ENCODE data around the gene UST. TPM values are rescaled to one million over a fixed set of nuclear protein-coding genes. Genes with fewer than 3 reads are reported as not detected.

The UST gene
- total RNA-seq, 2 experiments from 2014 or later, result 1.4 to 4.1 TPM

DNA sequence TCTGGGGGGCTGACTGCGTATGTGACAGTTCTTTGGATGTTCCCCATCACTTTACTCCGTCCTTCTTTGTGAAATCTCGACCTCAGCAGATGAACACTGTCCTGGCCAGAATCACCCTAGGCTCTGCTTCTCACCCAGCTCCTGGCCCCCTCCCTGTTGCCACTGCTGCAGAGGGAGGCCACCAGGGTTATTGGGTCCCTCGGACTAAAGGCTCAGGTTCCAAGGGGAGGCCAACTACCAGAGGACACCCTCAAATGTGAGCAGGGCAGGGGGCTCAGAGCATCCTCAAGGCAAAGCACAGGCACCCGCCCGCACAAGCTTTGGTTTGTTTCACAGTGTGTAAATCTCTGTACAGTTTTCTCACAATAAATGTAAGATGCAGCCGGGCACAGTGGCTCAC is 269.9 kb downstream of the UST start:
- intact Hi-C loops (cut with micrococcal nuclease; ENCODE audit: unreplicated experiment), result no loop called here
- Histone ChIP-seq H3K79me2 (ENCODE audit: insufficient read depth, low read depth, low read length) (no peaks in the 10 kb centered on the region), H3K9me3 (ENCODE audit: low read length) (no peaks in the 10 kb centered on the region), H3K27ac (ENCODE audit: low read depth, low read length, poor library complexity, severe bottlenecking) (no peak overlapping the region), H2AFZ (ENCODE audit: low read length) (no peak overlapping the region), H3K36me3 (ENCODE audit: insufficient read depth, low read length) (no peaks in the 10 kb centered on the region), H3K4me1 (ENCODE audit: insufficient read depth, low read length, poor library complexity, severe bottlenecking) (no peaks in the 10 kb centered on the region), H4K20me1 (ENCODE audit: insufficient read depth, low read length) (no peaks in the 10 kb centered on the region), H3K4me3 (ENCODE audit: low read depth, low read length, poor library complexity, severe bottlenecking) (no peak overlapping the region), H3K4me2 (ENCODE audit: low read length) (no peak overlapping the region), H3K9me2 (ENCODE audit: insufficient read depth, low read length) (no peaks in the 10 kb centered on the region)
- TF ChIP-seq EZH2phosphoT487 (IDR thresholded peaks at IDR 0.05; ENCODE audit: borderline replicate concordance, low read depth, low read length), result no peak
- TF ChIP-seq, protein P1, sequence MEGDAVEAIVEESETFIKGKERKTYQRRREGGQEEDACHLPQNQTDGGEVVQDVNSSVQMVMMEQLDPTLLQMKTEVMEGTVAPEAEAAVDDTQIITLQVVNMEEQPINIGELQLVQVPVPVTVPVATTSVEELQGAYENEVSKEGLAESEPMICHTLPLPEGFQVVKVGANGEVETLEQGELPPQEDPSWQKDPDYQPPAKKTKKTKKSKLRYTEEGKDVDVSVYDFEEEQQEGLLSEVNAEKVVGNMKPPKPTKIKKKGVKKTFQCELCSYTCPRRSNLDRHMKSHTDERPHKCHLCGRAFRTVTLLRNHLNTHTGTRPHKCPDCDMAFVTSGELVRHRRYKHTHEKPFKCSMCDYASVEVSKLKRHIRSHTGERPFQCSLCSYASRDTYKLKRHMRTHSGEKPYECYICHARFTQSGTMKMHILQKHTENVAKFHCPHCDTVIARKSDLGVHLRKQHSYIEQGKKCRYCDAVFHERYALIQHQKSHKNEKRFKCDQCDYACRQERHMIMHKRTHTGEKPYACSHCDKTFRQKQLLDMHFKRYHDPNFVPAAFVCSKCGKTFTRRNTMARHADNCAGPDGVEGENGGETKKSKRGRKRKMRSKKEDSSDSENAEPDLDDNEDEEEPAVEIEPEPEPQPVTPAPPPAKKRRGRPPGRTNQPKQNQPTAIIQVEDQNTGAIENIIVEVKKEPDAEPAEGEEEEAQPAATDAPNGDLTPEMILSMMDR (conservative IDR thresholded peaks at IDR 0.05; ENCODE audit: low read length), result no peak
- ChIA-PET POLR2A (interaction anchor here (0.7 kb wide), 1 partner anchor 79 kb away, joined by 3 read pairs; no protein-coding TSS in a partner anchor), CTCF (ENCODE audit: unreplicated experiment) (interaction anchor here (0.6 kb wide), 1 partner anchor 178 kb away, joined by 3 read pairs; no protein-coding TSS in a partner anchor)
- no peak for DNase-seq (ENCODE audit: low spot score)
- BruUV-seq (replicated peaks), result no TSS peak

GRCh38 chr6:149020319-149020718 is 273.5 kb downstream of the UST start:
- no TSS peak for BruUV-seq (replicated peaks)
- H2AFZ ChIP-seq (ENCODE audit: low read length), result no peak overlapping the region
- H3K4me2 ChIP-seq (ENCODE audit: low read length), result no peak overlapping the region
- CTCF ChIA-PET (ENCODE audit: unreplicated experiment), result no interaction called here
- no peaks in the 10 kb centered on the region for H3K9me3 ChIP-seq (ENCODE audit: low read length)
- no peaks in the 10 kb centered on the region for H3K79me2 ChIP-seq (ENCODE audit: insufficient read depth, low read depth, low read length)
- no peak for DNase-seq (ENCODE audit: low spot score)
- no peaks in the 10 kb centered on the region for H4K20me1 ChIP-seq (ENCODE audit: insufficient read depth, low read length)
- no peak overlapping the region for H3K4me3 ChIP-seq (ENCODE audit: low read depth, low read length, poor library complexity, severe bottlenecking)
- H3K9me2 ChIP-seq (ENCODE audit: insufficient read depth, low read length), result no peaks in the 10 kb centered on the region
- intact Hi-C loops (cut with micrococcal nuclease; ENCODE audit: unreplicated experiment), result loop anchor here (10.0 kb wide), 1 partner anchor 144 kb away; no protein-coding TSS in a partner anchor
- POLR2A ChIA-PET, result interaction anchor here (0.7 kb wide), 1 partner anchor 280 kb away, joined by 3 read pairs; no protein-coding TSS in a partner anchor
- no peak overlapping the region for H3K27ac ChIP-seq (ENCODE audit: low read depth, low read length, poor library complexity, severe bottlenecking)
- TF ChIP-seq EZH2phosphoT487 (IDR thresholded peaks at IDR 0.05; ENCODE audit: borderline replicate concordance, low read depth, low read length), result no peak
- TF ChIP-seq, protein P1 (conservative IDR thresholded peaks at IDR 0.05; ENCODE audit: low read length), result no peak
- H3K36me3 ChIP-seq (ENCODE audit: insufficient read depth, low read length), result no peaks in the 10 kb centered on the region
- H3K4me1 ChIP-seq (ENCODE audit: insufficient read depth, low read length, poor library complexity, severe bottlenecking), result no peaks in the 10 kb centered on the region

GRCh38 chr6:149024361-149024760 is 277.5 kb downstream of the UST start:
- no peaks in the 10 kb centered on the region for H3K4me1 ChIP-seq (ENCODE audit: insufficient read depth, low read length, poor library complexity, severe bottlenecking)
- POLR2A ChIA-PET, result interaction anchor here (0.8 to 1.2 kb wide), 2 partner anchors 11 to 396 kb away, joined by 3 read pairs; no protein-coding TSS in a partner anchor
- no peaks in the 10 kb centered on the region for H3K9me3 ChIP-seq (ENCODE audit: low read length)
- CTCF ChIA-PET (ENCODE audit: unreplicated experiment), result no interaction called here
- H4K20me1 ChIP-seq (ENCODE audit: insufficient read depth, low read length), result no peaks in the 10 kb centered on the region
- H3K4me2 ChIP-seq (ENCODE audit: low read length), result no peak overlapping the region
- TF ChIP-seq, protein P1 (conservative IDR thresholded peaks at IDR 0.05; ENCODE audit: low read length), result no peak
- no peak for TF ChIP-seq EZH2phosphoT487 (IDR thresholded peaks at IDR 0.05; ENCODE audit: borderline replicate concordance, low read depth, low read length)
- H3K79me2 ChIP-seq (ENCODE audit: insufficient read depth, low read depth, low read length), result no peaks in the 10 kb centered on the region
- H3K36me3 ChIP-seq (ENCODE audit: insufficient read depth, low read length), result no peaks in the 10 kb centered on the region
- H3K27ac ChIP-seq (ENCODE audit: low read depth, low read length, poor library complexity, severe bottlenecking), result no peak overlapping the region
- H3K4me3 ChIP-seq (ENCODE audit: low read depth, low read length, poor library complexity, severe bottlenecking), result no peak overlapping the region
- intact Hi-C loops (cut with micrococcal nuclease; ENCODE audit: unreplicated experiment), result loop anchor here (10.0 kb wide), 1 partner anchor 140 kb away; no protein-coding TSS in a partner anchor
- no peaks in the 10 kb centered on the region for H3K9me2 ChIP-seq (ENCODE audit: insufficient read depth, low read length)
- DNase-seq (ENCODE audit: low spot score), result no peak
- BruUV-seq (replicated peaks), result no TSS peak
- no peak overlapping the region for H2AFZ ChIP-seq (ENCODE audit: low read length)

Data from OCI-LY7 (cell line).